ENCODE results near the gene ADCK2.
"Not testable (repeated sequence)": the region's sequence is repeated elsewhere in the genome, so short reads cannot be mapped to it uniquely, and the experiment has no call there.

ADCK2 gene

DNA sequence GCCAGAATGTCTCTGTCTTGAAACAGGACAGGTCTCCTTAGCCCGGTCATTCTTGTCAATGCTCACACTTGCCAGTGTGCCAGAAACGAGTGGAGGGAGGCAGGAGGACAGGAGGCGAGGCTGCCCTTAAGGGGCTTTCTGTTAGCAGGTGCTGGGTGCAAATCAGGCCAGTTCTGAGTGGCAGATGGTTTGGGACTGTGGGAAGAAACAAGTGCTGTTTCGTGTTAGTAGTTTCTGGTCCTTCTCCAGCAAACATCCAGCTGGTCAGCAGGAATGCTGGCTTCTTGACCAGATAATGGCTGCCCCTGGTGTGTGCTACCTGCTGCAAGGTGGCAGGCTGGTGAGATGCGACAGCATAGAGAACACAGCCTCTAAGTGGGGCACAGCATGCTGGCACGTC, 15.6 kb downstream of the ADCK2 start:
- Histone ChIP-seq H4K20me1 (ENCODE audit: insufficient read depth, low read length) (no peaks in the 10 kb centered on the region), H3K27ac (ENCODE audit: low read depth, low read length, poor library complexity, severe bottlenecking) (no peak overlapping the region), H3F3A (ENCODE audit: insufficient read depth, low read length) (no peaks in the 10 kb centered on the region), H3K4me2 (ENCODE audit: low read length) (no peak overlapping the region), H3K9me3 (ENCODE audit: low read length) (no peaks in the 10 kb centered on the region), H3K79me2 (ENCODE audit: insufficient read depth, low read length) (no peaks in the 10 kb centered on the region), H3K4me1 (ENCODE audit: insufficient read depth, low read length, severe bottlenecking) (no peaks in the 10 kb centered on the region), H3K9ac (ENCODE audit: low read length) (no peak overlapping the region), H3K27me3 (ENCODE audit: insufficient read depth, low read length) (no peaks in the 10 kb centered on the region), H3K36me3 (ENCODE audit: insufficient read depth, low read length) (peaks cover 68% of the 10 kb centered on the region), H2AFZ (ENCODE audit: low read length) (no peak overlapping the region), H3K4me3 (ENCODE audit: low read depth, low read length, poor library complexity, severe bottlenecking) (no peak overlapping the region), H3K9me2 (ENCODE audit: low read depth, low read length) (no peaks in the 10 kb centered on the region)
- TF ChIP-seq CTCF (IDR thresholded peaks at IDR 0.05; ENCODE audit: low read length) (no peak), EZH2 (IDR thresholded peaks at IDR 0.05; ENCODE audit: borderline replicate concordance, low read length) (no peak)

GRCh38 chr7:140689199-140690152, 16.7 kb downstream of the ADCK2 start:
- no peaks in the 10 kb centered on the region for H3F3A ChIP-seq (ENCODE audit: insufficient read depth, low read length)
- H2AFZ ChIP-seq (ENCODE audit: low read length), result no peak overlapping the region
- H4K20me1 ChIP-seq (ENCODE audit: insufficient read depth, low read length), result no peaks in the 10 kb centered on the region
- no peak overlapping the region for H3K4me2 ChIP-seq (ENCODE audit: low read length)
- no peaks in the 10 kb centered on the region for H3K27me3 ChIP-seq (ENCODE audit: insufficient read depth, low read length)
- H3K27ac ChIP-seq (ENCODE audit: low read depth, low read length, poor library complexity, severe bottlenecking), result no peak overlapping the region
- no peak overlapping the region for H3K4me3 ChIP-seq (ENCODE audit: low read depth, low read length, poor library complexity, severe bottlenecking)
- H3K79me2 ChIP-seq (ENCODE audit: insufficient read depth, low read length), result no peaks in the 10 kb centered on the region
- H3K4me1 ChIP-seq (ENCODE audit: insufficient read depth, low read length, severe bottlenecking), result no peaks in the 10 kb centered on the region
- H3K9me2 ChIP-seq (ENCODE audit: low read depth, low read length), result no peaks in the 10 kb centered on the region
- H3K9ac ChIP-seq (ENCODE audit: low read length), result no peak overlapping the region
- TF ChIP-seq EZH2 (IDR thresholded peaks at IDR 0.05; ENCODE audit: borderline replicate concordance, low read length) (no peak), CTCF (IDR thresholded peaks at IDR 0.05; ENCODE audit: low read length) (peak; percentile 38; the same call in 1 of the 2 replicates)
- no peaks in the 10 kb centered on the region for H3K9me3 ChIP-seq (ENCODE audit: low read length)
- H3K36me3 ChIP-seq (ENCODE audit: insufficient read depth, low read length), result peaks cover 61% of the 10 kb centered on the region

DNA sequence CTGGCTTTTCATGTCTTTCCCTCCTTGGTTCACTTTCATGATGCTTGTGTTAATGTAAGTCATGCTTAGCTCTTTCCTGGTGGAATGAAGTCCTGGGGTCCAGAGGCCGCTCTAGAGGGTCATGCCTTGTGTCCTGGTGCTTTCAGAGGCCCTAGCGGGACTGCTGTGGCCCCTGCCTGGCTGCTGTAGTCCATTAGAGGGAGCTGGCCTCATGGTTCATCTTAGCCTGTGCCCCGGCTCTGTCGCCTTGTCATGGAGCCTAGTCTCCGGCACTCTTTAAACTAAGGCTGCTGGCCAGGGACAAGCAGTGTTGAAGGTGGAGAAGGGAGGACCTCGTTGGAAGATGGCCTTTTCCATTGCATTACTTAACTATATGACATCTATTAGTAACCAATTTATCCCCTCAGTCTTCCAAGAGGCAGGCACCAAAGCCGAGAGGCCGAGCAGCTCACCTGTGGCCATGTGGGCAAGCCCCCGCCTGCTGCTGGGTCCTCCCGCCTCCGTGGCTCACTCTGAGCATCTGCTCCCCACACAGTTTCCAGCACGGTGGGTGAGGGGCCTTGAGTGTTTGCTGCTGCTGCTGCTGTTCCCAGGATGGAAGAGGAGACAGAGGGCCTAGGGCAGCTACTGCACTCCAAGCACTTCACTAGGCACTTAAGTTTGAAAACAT, 18.8 kb downstream of the ADCK2 start:
- no peak overlapping the region for H3K9ac ChIP-seq (ENCODE audit: low read length)
- H3K4me2 ChIP-seq (ENCODE audit: low read length), result no peak overlapping the region
- TF ChIP-seq CTCF (IDR thresholded peaks at IDR 0.05; ENCODE audit: low read length) (no peak), EZH2 (IDR thresholded peaks at IDR 0.05; ENCODE audit: borderline replicate concordance, low read length) (no peak)
- peaks cover 56% of the 10 kb centered on the region for H3K36me3 ChIP-seq (ENCODE audit: insufficient read depth, low read length)
- no peaks in the 10 kb centered on the region for H3K9me2 ChIP-seq (ENCODE audit: low read depth, low read length)
- H3K4me3 ChIP-seq (ENCODE audit: low read depth, low read length, poor library complexity, severe bottlenecking), result no peak overlapping the region
- no peak overlapping the region for H3K27ac ChIP-seq (ENCODE audit: low read depth, low read length, poor library complexity, severe bottlenecking)
- H2AFZ ChIP-seq (ENCODE audit: low read length), result no peak overlapping the region
- H3K9me3 ChIP-seq (ENCODE audit: low read length), result no peaks in the 10 kb centered on the region
- H3K79me2 ChIP-seq (ENCODE audit: insufficient read depth, low read length), result no peaks in the 10 kb centered on the region
- H4K20me1 ChIP-seq (ENCODE audit: insufficient read depth, low read length), result no peaks in the 10 kb centered on the region
- H3F3A ChIP-seq (ENCODE audit: insufficient read depth, low read length), result no peaks in the 10 kb centered on the region
- no peaks in the 10 kb centered on the region for H3K27me3 ChIP-seq (ENCODE audit: insufficient read depth, low read length)
- H3K4me1 ChIP-seq (ENCODE audit: insufficient read depth, low read length, severe bottlenecking), result peaks cover 13% of the 10 kb centered on the region

DNA sequence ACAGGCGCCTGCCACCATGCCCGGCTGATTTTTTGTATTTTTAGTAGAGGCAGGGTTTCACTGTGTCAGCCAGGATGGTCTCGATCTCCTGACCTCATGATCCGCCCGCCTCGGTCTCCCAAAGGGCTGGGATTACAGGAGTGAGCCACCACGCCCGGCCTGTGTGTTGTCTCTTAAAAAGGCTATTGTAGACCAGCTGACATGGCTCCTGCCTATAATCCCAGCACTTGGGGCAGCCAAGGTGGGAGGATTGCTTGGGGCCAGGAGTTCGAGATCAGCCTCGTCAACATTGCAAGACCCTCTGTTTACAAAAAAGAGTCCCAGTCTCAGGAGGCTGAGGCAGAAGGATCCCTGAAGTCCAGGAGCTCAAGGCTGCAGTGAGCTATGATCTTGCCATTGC, 21.1 kb downstream of the ADCK2 start:
- Histone ChIP-seq H3K4me1 (ENCODE audit: insufficient read depth, low read length, severe bottlenecking) (peaks cover 25% of the 10 kb centered on the region), H3K79me2 (ENCODE audit: insufficient read depth, low read length) (peaks cover 15% of the 10 kb centered on the region), H3K36me3 (ENCODE audit: insufficient read depth, low read length) (peaks cover 36% of the 10 kb centered on the region)
- not testable (repeated sequence) for H3K4me3 ChIP-seq (ENCODE audit: low read depth, low read length, poor library complexity, severe bottlenecking); H3K4me2 ChIP-seq (ENCODE audit: low read length); H3K9ac ChIP-seq (ENCODE audit: low read length); H2AFZ ChIP-seq (ENCODE audit: low read length); H3K9me2 ChIP-seq (ENCODE audit: low read depth, low read length); H3K27ac ChIP-seq (ENCODE audit: low read depth, low read length, poor library complexity, severe bottlenecking); H3K27me3 ChIP-seq (ENCODE audit: insufficient read depth, low read length); H4K20me1 ChIP-seq (ENCODE audit: insufficient read depth, low read length); H3K9me3 ChIP-seq (ENCODE audit: low read length); H3F3A ChIP-seq (ENCODE audit: insufficient read depth, low read length)
